NT2/D1 (cell line): ENCODE measurements around the gene ZSWIM4.

ENCODE experiments used
- DNase-seq: peaks from one replicate; pipeline ENCODE4 v3.0.0-alpha.2; 2011; ENCODE audit warnings: low read depth, low spot score
- H3K27me3 ChIP-seq: 2 replicates; pipeline ENCODE4 v1.6.0; 2011; ENCODE audit warnings: mild to moderate bottlenecking; ENCODE audit not compliant: insufficient read length, insufficient read depth
- H3K36me3 ChIP-seq: 2 replicates; pipeline ENCODE4 v1.6.1; 2011; ENCODE audit warnings: mild to moderate bottlenecking, low read length, mixed read lengths; ENCODE audit not compliant: insufficient read depth, insufficient read length
- H3K4me1 ChIP-seq: 2 replicates; pipeline ENCODE4 v1.5.1; 2011; ENCODE audit not compliant: insufficient read depth, insufficient read length
- H3K4me3 ChIP-seq: 2 replicates; pipeline ENCODE4 v1.5.1; 2011; ENCODE audit warnings: low read depth; ENCODE audit not compliant: insufficient read length
- H3K9ac ChIP-seq: 2 replicates; pipeline ENCODE4 v1.6.0; 2011; ENCODE audit warnings: low read depth; ENCODE audit not compliant: insufficient read length
- H3K9me3 ChIP-seq: 2 replicates; pipeline ENCODE4 v1.5.1; 2011; ENCODE audit warnings: mild to moderate bottlenecking, low read length; ENCODE audit not compliant: insufficient read depth
- SUZ12 ChIP-seq: IDR thresholded peaks from 2 replicates; pipeline ENCODE4 v1.6.1; 2011; ENCODE audit not compliant: insufficient read length, insufficient read depth; ENCODE audit errors: extremely low read depth
- YY1 ChIP-seq: IDR thresholded peaks from 2 replicates; pipeline ENCODE4 v1.6.1; 2011; ENCODE audit not compliant: insufficient read length, insufficient read depth
- ZNF274 ChIP-seq: IDR thresholded peaks from 2 replicates; pipeline ENCODE4 v1.6.1; 2011; ENCODE audit warnings: mild to moderate bottlenecking, low read depth, low read length

ZSWIM4 gene

DNA sequence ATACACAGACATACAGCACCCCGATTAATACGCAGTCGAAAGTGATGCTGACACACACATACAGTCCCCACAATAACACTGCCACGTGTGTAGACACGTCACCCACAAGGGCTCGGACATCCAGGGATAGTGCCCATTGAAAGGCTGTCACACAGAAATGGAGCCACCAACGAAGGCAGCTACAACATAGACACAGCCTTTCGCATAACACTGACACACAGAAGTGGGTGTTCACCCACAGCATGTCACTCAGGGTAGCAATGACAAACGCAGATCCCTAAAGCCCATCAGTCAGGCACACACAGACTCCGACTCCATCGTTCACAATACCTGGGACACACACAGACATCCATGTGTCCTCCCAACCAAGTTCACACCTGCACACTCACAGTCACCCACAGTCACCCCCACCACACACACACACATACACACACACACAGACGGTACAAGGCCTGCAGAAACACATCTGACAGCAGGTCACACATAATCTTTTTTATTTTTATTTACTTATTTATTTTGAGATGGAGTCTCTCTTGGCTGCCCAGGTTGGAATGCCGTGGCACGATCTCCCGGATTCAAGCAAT is 71.3 kb downstream of the ZSWIM4 start:
- peak overlapping the region; percentile 12 for H3K9ac ChIP-seq
- H3K36me3 ChIP-seq, result peaks cover 3% of the 10 kb centered on the region
- peaks cover 24% of the 10 kb centered on the region for H3K4me1 ChIP-seq
- H3K9me3 ChIP-seq, result no peaks in the 10 kb centered on the region
- TF ChIP-seq SUZ12, result no peak
- no peak for TF ChIP-seq YY1
- TF ChIP-seq ZNF274, result no peak
- DNase-seq, result no peak
- peaks cover 54% of the 10 kb centered on the region for H3K27me3 ChIP-seq
- peak overlapping the region; percentile 34 for H3K4me3 ChIP-seq

DNA sequence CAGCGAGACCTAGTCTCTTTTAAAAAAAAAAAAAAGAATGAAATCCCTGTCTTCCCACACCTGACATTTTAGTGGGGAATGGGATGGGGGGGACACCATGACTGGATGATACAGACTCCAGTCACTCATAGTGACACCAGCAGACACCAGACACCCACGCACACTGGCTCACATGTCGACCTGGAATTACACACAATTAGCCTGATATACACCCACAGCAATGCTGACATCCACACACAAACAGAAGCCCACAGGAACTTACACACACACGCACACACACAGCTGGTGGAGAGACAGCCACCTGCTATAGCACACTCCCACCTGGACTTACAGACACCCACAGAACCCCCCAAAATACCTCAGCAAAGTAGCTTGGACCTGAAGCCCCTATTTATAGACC is 73.4 kb downstream of the ZSWIM4 start:
- peaks cover 64% of the 10 kb centered on the region for H3K27me3 ChIP-seq

DNA sequence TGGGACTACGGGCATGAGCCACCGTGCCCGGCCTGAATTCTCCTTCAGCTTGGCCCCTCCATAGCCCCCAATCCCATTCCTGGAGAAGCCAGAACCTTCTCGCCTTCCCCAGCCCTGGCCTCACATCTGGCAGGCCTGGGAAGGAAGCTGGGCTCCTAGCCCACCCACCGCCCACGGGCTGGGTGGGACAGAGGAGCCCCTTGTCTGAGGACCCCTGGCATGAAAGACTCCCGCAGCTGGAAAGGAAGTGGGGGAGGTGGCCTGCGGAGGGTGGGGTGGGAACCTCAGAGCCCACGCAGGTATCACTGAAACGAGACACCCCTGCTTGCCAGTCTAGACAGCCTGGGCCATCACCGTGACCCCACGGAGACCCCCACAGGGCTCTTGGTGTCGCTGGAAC is 74.0 kb downstream of the ZSWIM4 start:
- Histone ChIP-seq H3K27me3 (peaks cover 63% of the 10 kb centered on the region), H3K4me1 (peaks cover 12% of the 10 kb centered on the region), H3K4me3 (no peak overlapping the region), H3K36me3 (peaks cover 3% of the 10 kb centered on the region), H3K9ac (no peak overlapping the region), H3K9me3 (no peaks in the 10 kb centered on the region)
- no peak for DNase-seq
- no peak for TF ChIP-seq YY1
- no peak for TF ChIP-seq ZNF274
- no peak for TF ChIP-seq SUZ12

More for the DNA sequence above, 73.4 kb downstream of the ZSWIM4 start:
- TF ChIP-seq SUZ12 (no peak), YY1 (no peak), ZNF274 (no peak)
- no peaks in the 10 kb centered on the region for H3K9me3 ChIP-seq
- no peak for DNase-seq
- no peak overlapping the region for H3K9ac ChIP-seq
- no peak overlapping the region for H3K4me3 ChIP-seq
- peaks cover 18% of the 10 kb centered on the region for H3K4me1 ChIP-seq
- peaks cover 3% of the 10 kb centered on the region for H3K36me3 ChIP-seq

DNA sequence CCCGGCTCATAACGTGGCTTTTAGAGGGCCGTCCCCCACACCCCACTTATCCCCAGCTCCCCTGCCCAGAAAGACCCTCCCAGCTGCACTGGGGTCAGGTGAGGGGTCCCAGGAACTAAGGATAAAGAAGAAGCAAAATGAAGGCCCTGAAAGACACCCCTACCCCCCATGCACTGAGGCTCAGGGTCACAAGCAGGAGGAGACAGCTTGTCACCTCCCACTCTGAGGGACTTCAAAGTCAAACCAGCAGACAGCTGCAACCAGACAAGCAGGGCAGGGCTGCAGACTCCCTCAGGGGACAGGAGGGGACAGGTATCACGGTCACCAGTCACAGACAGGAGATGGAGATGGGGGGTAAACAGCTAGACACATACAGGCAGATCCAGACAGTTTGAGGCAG is 75.6 kb downstream of the ZSWIM4 start:
- Histone ChIP-seq H3K4me3 (no peak overlapping the region), H3K9me3 (no peaks in the 10 kb centered on the region), H3K9ac (peak overlapping the region; percentile 22), H3K27me3 (peaks cover 67% of the 10 kb centered on the region), H3K4me1 (peaks cover 10% of the 10 kb centered on the region), H3K36me3 (peaks cover 3% of the 10 kb centered on the region)
- TF ChIP-seq YY1 (no peak), ZNF274 (no peak), SUZ12 (no peak)
- DNase-seq, result no peak

GRCh38 chr19:13872339-13872694 is 77.1 kb downstream of the ZSWIM4 start:
- TF ChIP-seq YY1 (no peak), ZNF274 (no peak), SUZ12 (no peak)
- peaks cover 3% of the 10 kb centered on the region for H3K36me3 ChIP-seq
- peaks cover 13% of the 10 kb centered on the region for H3K4me1 ChIP-seq
- no peak overlapping the region for H3K9ac ChIP-seq
- H3K27me3 ChIP-seq, result peaks cover 62% of the 10 kb centered on the region
- H3K9me3 ChIP-seq, result no peaks in the 10 kb centered on the region
- H3K4me3 ChIP-seq, result no peak overlapping the region
- DNase-seq, result no peak

DNA sequence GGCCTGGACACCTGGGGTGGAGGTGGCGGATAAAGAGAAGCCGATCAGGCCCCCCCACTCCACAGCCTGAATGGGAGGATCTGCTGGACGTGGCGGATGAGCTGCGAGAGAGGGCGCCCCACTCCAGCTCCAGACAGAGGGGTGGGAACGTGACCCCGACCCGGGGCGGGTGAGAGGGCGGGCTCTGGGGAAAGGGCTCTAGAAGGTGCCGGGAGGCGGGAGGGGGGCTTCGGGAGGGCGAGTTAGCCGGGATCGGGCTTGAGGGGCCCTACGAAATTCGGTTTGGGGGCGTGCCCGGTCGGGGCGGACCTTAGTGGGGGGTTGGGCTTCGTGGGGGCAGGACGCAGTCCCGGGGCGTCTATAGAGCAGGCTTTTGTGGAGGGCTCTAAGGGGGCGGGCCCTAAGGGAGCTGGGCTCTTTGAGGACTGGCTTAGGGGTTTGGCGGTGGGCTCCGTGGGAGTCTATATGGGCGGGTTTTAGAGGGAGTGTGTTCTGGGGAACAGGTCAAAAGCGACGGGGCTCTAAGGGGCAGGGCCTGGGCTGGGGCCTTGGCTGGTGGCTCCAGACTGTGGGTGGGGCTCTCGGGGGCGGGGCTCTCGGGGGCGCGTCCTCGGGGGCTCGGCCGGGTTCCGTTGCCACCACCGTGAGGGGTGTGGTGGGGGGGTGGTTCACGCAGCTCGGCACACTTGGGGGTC is 77.6 kb downstream of the ZSWIM4 start:
- no peak for TF ChIP-seq SUZ12
- TF ChIP-seq YY1, result no peak
- TF ChIP-seq ZNF274, result no peak
- H3K36me3 ChIP-seq, result peaks cover 3% of the 10 kb centered on the region
- peak overlapping the region; percentile 32 for H3K9ac ChIP-seq
- peaks cover 13% of the 10 kb centered on the region for H3K4me1 ChIP-seq
- DNase-seq, result peak; percentile 85
- H3K4me3 ChIP-seq, result peak overlapping the region; percentile 26
- no peaks in the 10 kb centered on the region for H3K9me3 ChIP-seq
- peaks cover 57% of the 10 kb centered on the region for H3K27me3 ChIP-seq

GRCh38 chr19:13873834-13874515 is 78.7 kb downstream of the ZSWIM4 start:
- peaks cover 57% of the 10 kb centered on the region for H3K27me3 ChIP-seq
- no peak overlapping the region for H3K9ac ChIP-seq

More at GRCh38 chr19:13873834-13874515, 78.7 kb downstream of the ZSWIM4 start:
- TF ChIP-seq YY1 (no peak), SUZ12 (no peak), ZNF274 (no peak)
- Histone ChIP-seq H3K4me1 (peaks cover 13% of the 10 kb centered on the region), H3K9me3 (no peaks in the 10 kb centered on the region), H3K36me3 (peaks cover 3% of the 10 kb centered on the region), H3K4me3 (no peak overlapping the region)
- no peak for DNase-seq
